Lower leg skin (tissue), 4 donors: Measurements from ENCODE around the gene RPSA. TPM values are rescaled to one million over a fixed set of nuclear protein-coding genes. Genes with fewer than 3 reads are reported as not detected.
A peak's percentile ranks its signal among the peaks of the same experiment; 100 is the strongest.

Experiments
- DNase-seq, 2 donors: peaks; one replicate each; pipeline ENCODE4 v3.0.0-alpha.2; 2019; ENCODE audit warnings: low spot score in 2 of 2
- H3K4me3 ChIP-seq: fragments of 200-600 bp; sonication (generic); 2 replicates; pipeline ENCODE4 v1.5.1; 2017; ENCODE audit warnings: mild to moderate bottlenecking, low read depth; ENCODE audit not compliant: poor library complexity, severe bottlenecking
- CTCF ChIP-seq, 3 donors: fragments of 450-650 bp; IDR thresholded peaks; one replicate each; pipeline ENCODE4 v1.5.1; 2016; ENCODE audit warnings: antibody characterized with exemption in 3 of 3, mild to moderate bottlenecking in 3 of 3, moderate library complexity in 2 of 3
- POLR2A ChIP-seq, 2 donors: fragments of 450-650 bp; IDR thresholded peaks; one replicate each; pipeline ENCODE4 v1.6.1; 2016 to 2017; ENCODE audit warnings: antibody characterized with exemption in 2 of 2, mild to moderate bottlenecking in 1 of 2, moderate library complexity in 1 of 2
- WGBS, 2 donors: methylation state at CpG; one replicate each; pipeline ENCODE4 v1.1.5; 2018; 5-methylcytosine and 5-hydroxymethylcytosine counted together
- intact Hi-C: fragments of 100-400 bp; cut with DNase I; formaldehyde crosslinking; loops from one replicate; pipeline ENCODE4 v1.15.0; 2023; ENCODE audit warnings: low total_unique reads
- total RNA-seq, 4 donors: library from RNA; depleted of rRNA; stranded (reverse); fragments of >200 nt; gene quantifications; one replicate each; pipeline ENCODE4 v1.1.0, GENCODE V29; 2016

The RPSA gene
- total RNA-seq, 4 donors from 2014 or later, result 789 to 1,137 (median 1,095) TPM

- TF ChIP-seq POLR2A (IDR thresholded peaks at IDR 0.05), result no peak
- TF ChIP-seq CTCF (IDR thresholded peaks at IDR 0.05), result no peak
- intact Hi-C loops, result no loop called here
- WGBS, 2 donors, result 96 to 98% methylated on average over 4 of the region's 4 CpGs
- no peak for DNase-seq
- no peak overlapping the region for H3K4me3 ChIP-seq
These were observed 7.8 kb upstream of the RPSA start for GRCh38 chr3:39398700-39399099.

- DNase-seq, result no peak
- 62 to 66% methylated on average over 2 of the region's 2 CpGs for WGBS, 2 donors
- no peak overlapping the region for H3K4me3 ChIP-seq
- intact Hi-C loops, result no loop called here
- TF ChIP-seq CTCF (IDR thresholded peaks at IDR 0.05) (no peak), POLR2A (IDR thresholded peaks at IDR 0.05) (no peak)
These were observed 4.5 kb upstream of the RPSA start for GRCh38 chr3:39401983-39402382.

- no peak for DNase-seq
- TF ChIP-seq CTCF (IDR thresholded peaks at IDR 0.05) (no peak), POLR2A (IDR thresholded peaks at IDR 0.05) (no peak)
- WGBS, 2 donors, result 92 to 93% methylated on average over 15 of the region's 15 CpGs
- intact Hi-C loops, result no loop called here
- H3K4me3 ChIP-seq, result no peak overlapping the region
These were observed 1.4 kb upstream of the RPSA start for GRCh38 chr3:39404943-39405686.

GRCh38 chr3:39405687-39406367 is 693 bp upstream of the RPSA start:
- no peak for DNase-seq
- no peak for TF ChIP-seq CTCF (IDR thresholded peaks at IDR 0.05)
- TF ChIP-seq POLR2A (IDR thresholded peaks at IDR 0.05), result no peak
- WGBS, 2 donors, result 63 to 64% methylated on average over 13 of the region's 13 CpGs
- H3K4me3 ChIP-seq, result peak overlapping the region; percentile 67
- intact Hi-C loops, result no loop called here

- TF ChIP-seq CTCF (IDR thresholded peaks at IDR 0.05) (no peak), POLR2A (IDR thresholded peaks at IDR 0.05) (no peak)
- intact Hi-C loops, result no loop called here
- no peak for DNase-seq
- 4 to 9% methylated on average over 9 of the region's 9 CpGs for WGBS, 2 donors
- peak overlapping the region; percentile 67 for H3K4me3 ChIP-seq
These were observed 724 bp downstream of the RPSA start for GRCh38 chr3:39407259-39407629.
